ENCODE data around the gene MAPK14.

MAPK14 gene

DNA sequence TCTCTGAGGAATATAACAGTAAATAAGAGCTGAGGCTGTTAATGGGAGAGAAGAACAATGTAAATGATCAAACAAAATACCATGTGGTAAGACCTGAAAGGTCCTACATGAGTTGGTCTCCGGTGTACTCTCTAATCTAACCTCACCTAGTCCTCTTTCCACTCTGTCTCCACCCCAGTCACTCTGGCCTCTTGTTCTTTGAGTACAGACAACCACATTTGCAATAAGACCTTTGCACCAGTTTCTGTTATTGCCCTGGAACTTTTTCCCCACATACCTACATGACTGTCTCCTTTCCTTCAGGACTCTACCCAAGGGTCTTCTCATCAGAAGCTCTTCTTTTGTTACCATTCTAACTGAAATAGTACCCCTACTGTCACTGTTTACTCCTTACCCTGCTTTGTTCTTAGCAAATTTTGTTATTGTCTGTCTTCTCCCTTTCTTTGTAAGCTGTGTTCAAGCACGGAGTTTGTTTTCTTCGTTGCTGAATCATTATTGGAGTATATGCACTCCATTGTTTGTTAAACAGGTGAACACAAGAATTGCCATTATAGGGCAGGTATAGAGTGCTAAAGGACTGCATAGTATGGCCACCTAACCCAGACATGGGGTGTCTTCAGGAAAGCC is 37.3 kb downstream of the MAPK14 start:
- POLR2A ChIA-PET (ENCODE audit: low non-redundant PET): no interaction called here
- TF ChIP-seq, protein P1, sequence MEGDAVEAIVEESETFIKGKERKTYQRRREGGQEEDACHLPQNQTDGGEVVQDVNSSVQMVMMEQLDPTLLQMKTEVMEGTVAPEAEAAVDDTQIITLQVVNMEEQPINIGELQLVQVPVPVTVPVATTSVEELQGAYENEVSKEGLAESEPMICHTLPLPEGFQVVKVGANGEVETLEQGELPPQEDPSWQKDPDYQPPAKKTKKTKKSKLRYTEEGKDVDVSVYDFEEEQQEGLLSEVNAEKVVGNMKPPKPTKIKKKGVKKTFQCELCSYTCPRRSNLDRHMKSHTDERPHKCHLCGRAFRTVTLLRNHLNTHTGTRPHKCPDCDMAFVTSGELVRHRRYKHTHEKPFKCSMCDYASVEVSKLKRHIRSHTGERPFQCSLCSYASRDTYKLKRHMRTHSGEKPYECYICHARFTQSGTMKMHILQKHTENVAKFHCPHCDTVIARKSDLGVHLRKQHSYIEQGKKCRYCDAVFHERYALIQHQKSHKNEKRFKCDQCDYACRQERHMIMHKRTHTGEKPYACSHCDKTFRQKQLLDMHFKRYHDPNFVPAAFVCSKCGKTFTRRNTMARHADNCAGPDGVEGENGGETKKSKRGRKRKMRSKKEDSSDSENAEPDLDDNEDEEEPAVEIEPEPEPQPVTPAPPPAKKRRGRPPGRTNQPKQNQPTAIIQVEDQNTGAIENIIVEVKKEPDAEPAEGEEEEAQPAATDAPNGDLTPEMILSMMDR (conservative IDR thresholded peaks at IDR 0.05; ENCODE audit: low read depth): no peak
- CTCF ChIA-PET: interaction anchor here (0.6 kb wide), 1 partner anchor 1383 kb away, joined by 3 read pairs; no protein-coding TSS in a partner anchor
- H3K27ac ChIP-seq: no peak overlapping the region
- DNase-seq (ENCODE audit: low spot score): no peak

DNA sequence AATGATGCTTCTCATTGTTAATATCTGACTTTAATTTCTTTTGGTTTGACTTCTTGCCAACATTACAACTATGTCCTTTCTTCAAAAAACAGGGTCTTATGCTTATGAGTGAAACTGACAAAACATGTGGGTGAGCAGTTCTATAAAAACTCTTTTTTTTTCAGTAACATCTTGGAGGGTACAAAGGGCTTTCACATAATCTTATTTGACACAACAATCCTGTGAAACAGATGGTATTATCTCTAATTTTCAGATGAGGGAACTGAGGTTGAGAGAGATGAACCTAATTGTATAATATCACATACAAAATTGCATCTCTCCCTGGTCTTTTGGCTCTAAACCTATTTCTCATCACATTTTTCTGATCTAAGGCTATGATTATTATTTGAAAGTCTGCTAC is 38.3 kb downstream of the MAPK14 start:
- CTCF ChIA-PET: interaction anchor here (0.6 kb wide), 1 partner anchor 202 kb away, joined by 6 read pairs; no protein-coding TSS in a partner anchor
- H3K27ac ChIP-seq: no peak overlapping the region
- no peak for DNase-seq (ENCODE audit: low spot score)
- TF ChIP-seq, protein P1 (conservative IDR thresholded peaks at IDR 0.05; ENCODE audit: low read depth): no peak
- POLR2A ChIA-PET (ENCODE audit: low non-redundant PET): no interaction called here

DNA sequence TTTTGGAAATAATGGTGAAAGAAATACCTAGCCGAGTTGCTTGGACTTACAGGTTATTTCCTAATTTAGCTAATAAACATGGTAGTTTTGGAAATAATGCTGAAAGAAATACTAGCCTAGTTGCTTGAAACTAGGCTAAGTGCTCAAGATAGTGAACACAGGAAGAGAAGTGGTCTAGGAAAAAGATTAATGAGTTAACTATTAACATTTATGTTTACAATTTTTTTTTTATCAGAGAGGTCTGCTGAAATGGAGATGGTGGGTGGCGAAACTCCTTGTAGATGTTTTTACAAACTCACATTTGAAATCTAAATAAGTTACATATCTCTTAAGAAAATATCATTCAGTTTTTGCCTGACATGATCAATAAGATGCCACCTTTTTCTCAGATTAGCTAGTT is 39.2 kb downstream of the MAPK14 start:
- TF ChIP-seq, protein P1 (conservative IDR thresholded peaks at IDR 0.05; ENCODE audit: low read depth): no peak
- DNase-seq (ENCODE audit: low spot score): no peak
- H3K27ac ChIP-seq: no peak overlapping the region
- CTCF ChIA-PET: interaction anchor here (0.6 kb wide), 1 partner anchor 104 kb away, joined by 5 read pairs; no protein-coding TSS in a partner anchor
- POLR2A ChIA-PET (ENCODE audit: low non-redundant PET): no interaction called here

- DNase-seq (ENCODE audit: low spot score): no peak
- H3K27ac ChIP-seq: no peak overlapping the region
- CTCF ChIA-PET: interaction anchor here (0.6 kb wide), 1 partner anchor 103 kb away, joined by 5 read pairs; no protein-coding TSS in a partner anchor
- POLR2A ChIA-PET (ENCODE audit: low non-redundant PET): no interaction called here
- TF ChIP-seq, protein P1 (conservative IDR thresholded peaks at IDR 0.05; ENCODE audit: low read depth): no peak
Observed at GRCh38 chr6:36067374-36068011, 39.9 kb downstream of the MAPK14 start.

DNA sequence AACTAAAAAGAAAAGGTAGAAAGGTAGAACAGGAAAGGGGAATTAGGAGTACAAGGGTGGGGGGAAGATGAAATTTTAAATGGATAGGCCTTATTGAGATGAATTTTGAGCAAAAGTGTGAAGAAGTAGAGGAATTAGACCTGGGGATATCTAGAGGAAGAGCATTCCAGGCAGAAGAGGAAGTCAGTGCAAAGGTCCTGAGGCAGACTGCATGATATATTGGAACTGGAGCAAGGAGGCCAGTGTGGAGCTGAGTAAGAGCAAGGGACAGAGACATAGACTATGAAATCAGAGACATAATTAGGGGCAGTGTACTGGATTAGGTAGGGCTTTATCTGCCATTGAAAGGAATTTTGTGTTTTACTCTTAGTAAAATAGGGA is 40.4 kb downstream of the MAPK14 start:
- no peak overlapping the region for H3K27ac ChIP-seq
- TF ChIP-seq, protein P1 (conservative IDR thresholded peaks at IDR 0.05; ENCODE audit: low read depth): no peak
- no peak for DNase-seq (ENCODE audit: low spot score)
- ChIA-PET POLR2A (ENCODE audit: low non-redundant PET) (no interaction called here), CTCF (no interaction called here)

GRCh38 chr6:36068586-36068985 is 41.0 kb downstream of the MAPK14 start:
- ChIA-PET POLR2A (ENCODE audit: low non-redundant PET) (no interaction called here), CTCF (interaction anchor here (0.6 kb wide), 1 partner anchor 31 kb away, joined by 3 read pairs; no protein-coding TSS in a partner anchor)
- TF ChIP-seq, protein P1 (conservative IDR thresholded peaks at IDR 0.05; ENCODE audit: low read depth): no peak
- H3K27ac ChIP-seq: no peak overlapping the region
- DNase-seq (ENCODE audit: low spot score): no peak
